Neural progenitor cell (in vitro differentiated cells): ENCODE results near the gene ARRDC3. TPM values are rescaled to one million over a fixed set of nuclear protein-coding genes. Genes with fewer than 3 reads are reported as not detected.
A peak's percentile ranks its signal among the peaks of the same experiment; 100 is the strongest.
"Not testable (repeated sequence)": the region's sequence is repeated elsewhere in the genome, so short reads cannot be mapped to it uniquely, and the experiment has no call there.

Experiments used
- DNase-seq: peaks from one replicate; pipeline ENCODE4 v3.0.0-alpha.2; 2016; ENCODE audit warnings: low spot score
- H2AFZ ChIP-seq: fragments of 200-600 bp; sonication (generic); replicated peaks from 2 replicates; pipeline ENCODE4 v1.6.1; 2016; ENCODE audit warnings: antibody characterized with exemption
- H3F3A ChIP-seq: fragments of 200-600 bp; sonication (generic); 2 replicates; pipeline ENCODE4 v1.6.1; 2016; ENCODE audit warnings: antibody characterized with exemption, low read depth
- H3K27ac ChIP-seq: fragments of 200-600 bp; sonication (generic); 2 replicates; pipeline ENCODE4 v1.5.1; 2016; ENCODE audit warnings: mild to moderate bottlenecking
- H3K27me3 ChIP-seq: fragments of 200-600 bp; sonication (generic); 2 replicates; pipeline ENCODE4 v1.6.1; 2016; ENCODE audit warnings: mild to moderate bottlenecking, moderate library complexity
- H3K36me3 ChIP-seq: fragments of 200-600 bp; sonication (generic); 2 replicates; pipeline ENCODE4 v1.5.1; 2016
- H3K4me1 ChIP-seq: fragments of 200-600 bp; sonication (generic); 2 replicates; pipeline ENCODE4 v1.6.1; 2016; ENCODE audit warnings: mixed run types
- H3K4me2 ChIP-seq: fragments of 200-600 bp; sonication (generic); 2 replicates; pipeline ENCODE4 v1.6.1; 2016
- H3K4me3 ChIP-seq: fragments of 200-600 bp; sonication (generic); 2 replicates; pipeline ENCODE4 v1.5.1; 2016
- H3K79me2 ChIP-seq: fragments of 200-600 bp; sonication (generic); 2 replicates; pipeline ENCODE4 v1.6.1; 2016; ENCODE audit warnings: low read depth
- H3K9ac ChIP-seq: fragments of 200-600 bp; sonication (generic); 2 replicates; pipeline ENCODE4 v1.6.1; 2016
- H3K9me3 ChIP-seq: fragments of 200-600 bp; sonication (generic); 2 replicates; pipeline ENCODE4 v1.5.1; 2016; ENCODE audit warnings: low read depth
- H4K20me1 ChIP-seq: fragments of 200-600 bp; sonication (generic); 2 replicates; pipeline ENCODE4 v1.6.1; 2016; ENCODE audit warnings: low read depth
- H3K27ac Mint-ChIP-seq: 3 replicates; pipeline ENCODE4 v1.8.0; 2021; ENCODE audit warnings: mixed read lengths
- H3K27me3 Mint-ChIP-seq: 2 replicates; pipeline ENCODE4 v1.8.0; 2022; ENCODE audit warnings: low read depth, mild to moderate bottlenecking, inconsistent platforms, moderate library complexity, mixed read lengths; ENCODE audit not compliant: insufficient read depth
- H3K36me3 Mint-ChIP-seq: 3 replicates; pipeline ENCODE4 v1.8.0; 2021; ENCODE audit warnings: mixed read lengths
- H3K4me1 Mint-ChIP-seq: 3 replicates; pipeline ENCODE4 v1.8.0; 2021; ENCODE audit warnings: mixed read lengths
- H3K4me3 Mint-ChIP-seq: 3 replicates; pipeline ENCODE4 v1.8.0; 2021; ENCODE audit warnings: mild to moderate bottlenecking, moderate library complexity, mixed read lengths
- H3K9me3 Mint-ChIP-seq: 3 replicates; pipeline ENCODE4 v1.8.0; 2020; ENCODE audit warnings: mixed read lengths
- EZH2 ChIP-seq: fragments of 200-600 bp; sonication (generic); IDR thresholded peaks from 2 replicates; pipeline ENCODE4 v1.6.1; 2017; ENCODE audit warnings: antibody characterized with exemption, mild to moderate bottlenecking, moderate library complexity
- EZH2phosphoT487 ChIP-seq: fragments of 200-600 bp; sonication (generic); IDR thresholded peaks from 2 replicates; pipeline ENCODE4 v1.6.1; 2017; ENCODE audit warnings: antibody characterized with exemption
- total RNA-seq: library from RNA; depleted of rRNA; stranded (reverse); fragments of >200 nt; gene quantifications from 2 replicates; pipeline ENCODE4 v1.2.3, GENCODE V29; 2015; ENCODE audit warnings: low replicate concordance
- TF ChIP-seq, protein P1 (sequence below): fragments of 200-600 bp; sonication (generic); IDR thresholded peaks from 2 replicates; pipeline ENCODE4 v1.5.1; 2017; ENCODE audit warnings: antibody characterized with exemption, mild to moderate bottlenecking

The ARRDC3 gene
- total RNA-seq, 1 donor from 2014 or later: 126 TPM

DNA sequence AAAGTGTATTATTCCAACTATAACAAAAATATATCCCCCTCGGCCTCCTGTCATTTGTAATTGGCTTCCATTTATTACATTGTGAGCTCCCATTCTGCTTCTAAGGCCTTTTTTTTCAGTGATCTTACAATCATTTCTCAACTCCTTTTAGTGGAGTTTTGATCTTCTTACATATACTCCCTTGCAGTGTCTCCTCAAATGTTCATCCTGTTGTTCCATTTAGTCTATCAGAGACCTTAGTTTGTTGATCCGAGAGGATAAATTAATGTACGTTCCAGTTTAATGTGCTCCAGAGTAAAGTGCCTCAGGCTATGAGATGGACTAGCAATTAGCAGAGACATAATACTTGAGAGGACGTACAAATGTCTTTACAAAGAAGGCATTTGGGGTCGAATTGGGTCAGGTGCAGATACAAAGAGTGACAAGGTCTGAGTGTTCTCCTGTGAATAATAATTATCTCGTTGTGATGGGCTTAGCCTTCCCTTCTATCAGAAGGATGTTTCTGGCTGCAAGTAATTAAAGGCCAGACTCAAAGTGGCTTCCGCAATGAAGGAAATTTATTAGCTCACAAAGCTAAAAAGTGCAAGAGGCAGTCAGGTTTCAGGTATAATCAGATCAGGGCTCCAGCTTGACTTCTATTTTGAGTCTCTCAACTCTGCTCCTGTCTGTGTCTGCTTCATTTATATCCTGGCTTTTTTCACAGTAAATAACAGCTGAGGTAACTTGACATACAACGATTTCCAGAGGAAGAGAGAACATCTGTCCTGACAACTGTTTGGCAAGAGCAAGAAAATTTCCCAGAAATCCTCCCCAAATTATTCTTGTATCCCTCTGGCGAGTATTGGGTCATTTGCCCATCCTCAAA is 30.1 kb downstream of the ARRDC3 start:
- Histone ChIP-seq H3K79me2 (no peaks in the 10 kb centered on the region), H3K4me3 (no peak overlapping the region), H2AFZ (no peak overlapping the region), H3K4me1 (peaks cover 12% of the 10 kb centered on the region), H3K9ac (no peak overlapping the region), H3K36me3 (no peaks in the 10 kb centered on the region), H3K27me3 (no peaks in the 10 kb centered on the region), H3F3A (no peaks in the 10 kb centered on the region), H3K27ac (no peak overlapping the region), H3K4me2 (no peak overlapping the region), H4K20me1 (no peaks in the 10 kb centered on the region), H3K9me3 (no peaks in the 10 kb centered on the region)
- no peak for TF ChIP-seq EZH2phosphoT487
- TF ChIP-seq EZH2: no peak
- TF ChIP-seq, protein P1, sequence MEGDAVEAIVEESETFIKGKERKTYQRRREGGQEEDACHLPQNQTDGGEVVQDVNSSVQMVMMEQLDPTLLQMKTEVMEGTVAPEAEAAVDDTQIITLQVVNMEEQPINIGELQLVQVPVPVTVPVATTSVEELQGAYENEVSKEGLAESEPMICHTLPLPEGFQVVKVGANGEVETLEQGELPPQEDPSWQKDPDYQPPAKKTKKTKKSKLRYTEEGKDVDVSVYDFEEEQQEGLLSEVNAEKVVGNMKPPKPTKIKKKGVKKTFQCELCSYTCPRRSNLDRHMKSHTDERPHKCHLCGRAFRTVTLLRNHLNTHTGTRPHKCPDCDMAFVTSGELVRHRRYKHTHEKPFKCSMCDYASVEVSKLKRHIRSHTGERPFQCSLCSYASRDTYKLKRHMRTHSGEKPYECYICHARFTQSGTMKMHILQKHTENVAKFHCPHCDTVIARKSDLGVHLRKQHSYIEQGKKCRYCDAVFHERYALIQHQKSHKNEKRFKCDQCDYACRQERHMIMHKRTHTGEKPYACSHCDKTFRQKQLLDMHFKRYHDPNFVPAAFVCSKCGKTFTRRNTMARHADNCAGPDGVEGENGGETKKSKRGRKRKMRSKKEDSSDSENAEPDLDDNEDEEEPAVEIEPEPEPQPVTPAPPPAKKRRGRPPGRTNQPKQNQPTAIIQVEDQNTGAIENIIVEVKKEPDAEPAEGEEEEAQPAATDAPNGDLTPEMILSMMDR: no peak
- peaks cover 10% of the 10 kb centered on the region for H3K27me3 Mint-ChIP-seq
- H3K27ac Mint-ChIP-seq: no peak overlapping the region
- peaks cover 6% of the 10 kb centered on the region for H3K4me1 Mint-ChIP-seq
- H3K4me3 Mint-ChIP-seq: no peak overlapping the region
- no peaks in the 10 kb centered on the region for H3K9me3 Mint-ChIP-seq
- no peaks in the 10 kb centered on the region for H3K36me3 Mint-ChIP-seq
- peak; percentile 19 for DNase-seq

DNA sequence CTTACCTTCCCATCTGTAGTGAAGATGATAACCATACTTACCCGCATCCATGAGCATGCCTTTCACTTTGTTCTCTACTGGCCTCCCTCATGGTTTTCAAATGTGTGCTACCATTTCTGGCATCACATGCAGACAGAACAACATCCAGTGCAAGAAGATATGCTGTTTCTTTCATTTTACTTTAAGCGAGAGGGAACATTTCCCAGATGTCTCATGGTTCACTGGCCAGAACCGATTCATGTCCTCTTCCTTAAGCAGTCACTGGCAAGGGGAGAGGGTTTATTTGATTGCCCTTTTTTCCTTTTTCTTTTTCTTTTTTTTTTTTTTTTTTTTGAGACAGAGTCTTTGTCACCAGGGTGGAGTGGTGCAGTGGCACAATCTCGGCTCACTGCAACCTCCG is 37.7 kb downstream of the ARRDC3 start:
- no peak overlapping the region for H3K4me3 Mint-ChIP-seq
- Histone ChIP-seq H3F3A (peaks cover 4% of the 10 kb centered on the region), H3K4me1 (no peaks in the 10 kb centered on the region), H3K27ac (no peak overlapping the region), H3K9me3 (no peaks in the 10 kb centered on the region), H3K4me3 (no peak overlapping the region), H2AFZ (no peak overlapping the region), H3K4me2 (no peak overlapping the region), H3K79me2 (no peaks in the 10 kb centered on the region), H3K36me3 (no peaks in the 10 kb centered on the region), H3K9ac (no peak overlapping the region), H3K27me3 (no peaks in the 10 kb centered on the region), H4K20me1 (no peaks in the 10 kb centered on the region)
- peaks cover 7% of the 10 kb centered on the region for H3K9me3 Mint-ChIP-seq
- no peaks in the 10 kb centered on the region for H3K27me3 Mint-ChIP-seq
- peaks cover 2% of the 10 kb centered on the region for H3K36me3 Mint-ChIP-seq
- DNase-seq: no peak
- TF ChIP-seq, protein P1: no peak
- TF ChIP-seq EZH2phosphoT487 (no peak), EZH2 (no peak)
- H3K4me1 Mint-ChIP-seq: no peaks in the 10 kb centered on the region
- H3K27ac Mint-ChIP-seq: no peak overlapping the region

DNA sequence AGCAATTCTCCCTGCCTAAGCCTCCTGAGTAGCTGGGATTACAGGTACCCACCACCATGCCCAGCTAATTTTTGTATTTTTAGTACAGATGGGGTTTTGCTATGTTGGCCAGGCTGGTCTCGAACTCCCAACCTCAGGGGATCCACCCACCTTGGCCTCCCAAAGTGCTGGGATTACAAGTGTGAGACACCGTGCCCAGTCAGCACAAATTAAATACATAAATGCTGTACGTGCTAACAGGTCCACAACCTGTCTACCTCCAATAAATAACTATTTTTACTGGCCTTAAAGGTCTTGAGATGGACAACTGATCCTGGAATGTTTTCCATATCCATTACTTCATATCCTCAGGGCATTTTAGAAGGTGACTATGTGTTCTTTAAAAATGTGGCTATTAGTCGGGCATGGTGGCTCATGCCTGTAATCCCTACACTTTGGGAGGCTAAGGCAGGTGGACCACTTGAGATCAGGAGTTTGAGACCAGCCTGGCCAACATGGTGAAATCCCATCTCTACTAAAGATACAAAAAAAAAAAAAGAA is 38.4 kb downstream of the ARRDC3 start:
- H3F3A ChIP-seq: peaks cover 11% of the 10 kb centered on the region
- not testable (repeated sequence) for H2AFZ ChIP-seq, H3K9me3 Mint-ChIP-seq, H3K36me3 ChIP-seq, H3K4me1 ChIP-seq, H3K27ac ChIP-seq, H3K36me3 Mint-ChIP-seq, H3K27ac Mint-ChIP-seq, H3K4me2 ChIP-seq, DNase-seq, H3K9me3 ChIP-seq, H3K4me1 Mint-ChIP-seq, H3K79me2 ChIP-seq, H3K27me3 Mint-ChIP-seq, H3K4me3 ChIP-seq, H4K20me1 ChIP-seq, H3K9ac ChIP-seq, H3K27me3 ChIP-seq, H3K4me3 Mint-ChIP-seq

DNA sequence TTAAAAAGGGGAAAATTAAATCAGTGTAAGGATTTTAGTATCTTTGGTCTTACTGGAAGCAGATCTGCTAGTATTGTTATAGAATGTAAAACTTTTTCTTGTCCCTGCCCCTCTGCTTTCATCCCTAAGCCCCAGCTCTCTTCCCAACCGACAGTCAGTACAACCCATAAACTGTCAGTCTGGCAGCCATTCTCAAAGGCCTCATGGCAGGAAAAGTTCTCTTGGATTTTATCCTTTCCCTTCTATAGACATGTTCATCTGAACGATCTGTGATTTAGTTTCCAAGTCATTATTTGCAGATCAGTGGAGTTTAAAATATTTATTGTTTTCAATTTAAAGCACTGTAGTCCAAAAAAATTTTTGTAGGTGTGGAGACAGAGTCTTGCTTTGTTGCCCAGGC is 39.2 kb downstream of the ARRDC3 start:
- H3K9ac ChIP-seq: no peak overlapping the region
- Mint-ChIP-seq H3K36me3 (peaks cover 2% of the 10 kb centered on the region), H3K4me3 (no peak overlapping the region), H3K4me1 (no peaks in the 10 kb centered on the region), H3K27ac (no peak overlapping the region), H3K9me3 (peaks cover 7% of the 10 kb centered on the region), H3K27me3 (no peaks in the 10 kb centered on the region)
- no peaks in the 10 kb centered on the region for H3K36me3 ChIP-seq
- H3K27me3 ChIP-seq: no peaks in the 10 kb centered on the region
- no peaks in the 10 kb centered on the region for H3K79me2 ChIP-seq
- no peak for DNase-seq
- no peak overlapping the region for H3K4me3 ChIP-seq
- TF ChIP-seq, protein P1: no peak
- no peak for TF ChIP-seq EZH2phosphoT487
- TF ChIP-seq EZH2: no peak
- H3K4me2 ChIP-seq: no peak overlapping the region
- H4K20me1 ChIP-seq: no peaks in the 10 kb centered on the region
- no peaks in the 10 kb centered on the region for H3K9me3 ChIP-seq
- H3K4me1 ChIP-seq: peaks cover 9% of the 10 kb centered on the region
- H3K27ac ChIP-seq: no peak overlapping the region
- H2AFZ ChIP-seq: no peak overlapping the region
- H3F3A ChIP-seq: peaks cover 19% of the 10 kb centered on the region

DNA sequence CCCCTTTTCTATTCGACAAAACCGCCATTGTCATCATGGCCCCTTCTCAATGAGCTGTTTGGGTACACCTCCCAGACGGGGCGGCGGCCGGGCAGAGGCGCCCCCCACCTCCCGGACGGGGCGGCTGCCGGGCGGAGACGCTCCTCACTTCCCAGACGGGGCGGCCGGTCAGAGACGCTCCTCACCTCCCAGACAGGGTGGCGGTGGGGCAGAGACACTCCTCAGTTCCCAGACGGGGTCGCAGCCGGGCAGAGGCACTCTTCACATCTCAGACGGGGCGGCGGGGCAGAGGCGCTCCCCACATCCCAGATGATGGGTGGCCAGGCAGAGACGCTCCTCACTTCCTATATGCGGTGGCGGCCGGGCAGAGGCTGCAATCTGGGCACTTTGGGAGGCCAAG is 40.2 kb downstream of the ARRDC3 start:
- H3K36me3 Mint-ChIP-seq: not testable (repeated sequence)

More for the DNA sequence above, 40.2 kb downstream of the ARRDC3 start:
- H3K4me3 ChIP-seq, H3K9ac ChIP-seq, H3K4me2 ChIP-seq, H3K27ac ChIP-seq, H3K4me3 Mint-ChIP-seq, H4K20me1 ChIP-seq, H3K79me2 ChIP-seq, H3K27ac Mint-ChIP-seq, H3K4me1 Mint-ChIP-seq, H3K27me3 Mint-ChIP-seq, H3K9me3 ChIP-seq, H2AFZ ChIP-seq, H3K27me3 ChIP-seq, H3K36me3 ChIP-seq, H3K9me3 Mint-ChIP-seq, DNase-seq: not testable (repeated sequence)
- peaks cover 22% of the 10 kb centered on the region for H3F3A ChIP-seq
- H3K4me1 ChIP-seq: peaks cover 12% of the 10 kb centered on the region
